GDM1 (cell line): ENCODE data around the gene DPF3.
A peak's percentile ranks its signal among the peaks of the same experiment; 100 is the strongest.

ENCODE experiments used
- DNase-seq: peaks from one replicate; lab custom pipeline; 2025; lab: John Stamatoyannopoulos, UW

DPF3 gene

GRCh38 chr14:72904840-72905561, 11.1 kb upstream of the DPF3 start:
- peak; percentile 37 for DNase-seq

GRCh38 chr14:72904218-72904617, 10.3 kb upstream of the DPF3 start:
- DNase-seq, result no peak

- no peak for DNase-seq
These were observed 9.8 kb upstream of the DPF3 start for GRCh38 chr14:72903716-72904115.

- no peak for DNase-seq
These were observed 9.1 kb upstream of the DPF3 start for GRCh38 chr14:72902801-72903530.

- no peak for DNase-seq
These were observed 7.5 kb upstream of the DPF3 start for GRCh38 chr14:72901361-72901760.

- no peak for DNase-seq
These were observed 4.5 kb upstream of the DPF3 start for GRCh38 chr14:72898448-72898847.

- DNase-seq, result no peak
These were observed 900 bp upstream of the DPF3 start for GRCh38 chr14:72894623-72895378.

- no peak for DNase-seq
These were observed 372 bp upstream of the DPF3 start for GRCh38 chr14:72894323-72894622.

GRCh38 chr14:72892879-72893635, 844 bp downstream of the DPF3 start:
- no peak for DNase-seq

- DNase-seq, result no peak
These were observed 1.6 kb downstream of the DPF3 start for GRCh38 chr14:72892103-72892878.

- DNase-seq, result no peak
These were observed 2.2 kb downstream of the DPF3 start for GRCh38 chr14:72891666-72892102.

GRCh38 chr14:72889366-72889765, 4.5 kb downstream of the DPF3 start:
- DNase-seq, result no peak

- DNase-seq, result no peak
These were observed 5.2 kb downstream of the DPF3 start for GRCh38 chr14:72888636-72889201.

- DNase-seq, result no peak
These were observed 5.7 kb downstream of the DPF3 start for GRCh38 chr14:72888192-72888591.

GRCh38 chr14:72887514-72887913, 6.4 kb downstream of the DPF3 start:
- DNase-seq, result no peak

GRCh38 chr14:72884386-72884785, 9.5 kb downstream of the DPF3 start:
- no peak for DNase-seq

- no peak for DNase-seq
These were observed 9.9 kb downstream of the DPF3 start for GRCh38 chr14:72883961-72884360.

GRCh38 chr14:72883109-72883508, 10.8 kb downstream of the DPF3 start:
- DNase-seq, result no peak

- DNase-seq, result no peak
These were observed 11.4 kb downstream of the DPF3 start for GRCh38 chr14:72882463-72882862.

GRCh38 chr14:72882047-72882446, 11.9 kb downstream of the DPF3 start:
- DNase-seq, result no peak

- no peak for DNase-seq
These were observed 12.4 kb downstream of the DPF3 start for GRCh38 chr14:72881543-72881942.
